Activated T-helper 1 cell treated with anti-CD3 and anti-CD28 coated beads, Interleukin-2, amount 50 U/mL, for 16 hours (primary cell): ENCODE data around the gene DYNLL2.
"Not testable (repeated sequence)": the region's sequence is repeated elsewhere in the genome, so short reads cannot be mapped to it uniquely, and the experiment has no call there.

Experiments used
- DNase-seq, 2 donors: peaks; one replicate each; pipeline ENCODE4 v3.0.0-alpha.2; 2020; ENCODE audit warnings: low read depth in 1 of 2, low spot score in 1 of 2

Gene DYNLL2

DNA sequence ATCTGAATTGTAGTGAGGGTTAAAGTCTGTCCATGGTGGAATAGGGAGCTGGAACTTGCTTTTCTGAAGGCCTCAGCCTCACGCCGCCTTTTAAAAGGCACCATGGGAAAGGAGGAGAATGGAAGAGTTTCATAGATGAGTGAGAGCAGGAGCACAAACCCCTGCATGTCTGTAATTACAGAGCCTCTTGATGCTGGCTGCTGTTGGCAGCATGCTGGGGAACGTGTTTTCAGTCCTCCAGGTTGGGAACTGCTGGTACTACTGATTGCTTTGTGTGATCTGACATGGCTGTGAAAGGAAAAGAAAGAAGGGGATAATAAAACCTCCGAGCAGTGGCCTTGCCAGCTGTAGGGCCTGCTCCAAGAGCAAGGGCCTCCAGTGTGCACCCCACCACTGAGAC is 16.8 kb upstream of the DYNLL2 start:
- DNase-seq, result no peak

DNA sequence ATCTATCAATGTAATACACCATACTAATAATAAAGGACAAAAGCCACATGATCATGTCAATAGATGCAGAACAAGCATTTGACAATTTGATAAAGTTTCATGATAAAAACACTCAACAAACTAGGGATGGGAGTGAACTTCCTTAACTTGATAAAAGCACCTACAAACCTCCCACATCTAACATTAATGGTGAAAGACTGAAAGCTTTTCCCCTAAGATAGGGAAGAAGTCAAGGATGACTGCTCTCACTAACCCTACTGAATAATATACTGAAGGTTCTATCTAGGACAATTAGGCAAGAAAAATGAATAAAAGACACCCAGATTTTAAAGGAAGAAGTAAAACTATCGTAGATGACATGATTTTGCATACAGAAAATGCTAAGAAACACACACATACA is 10.4 kb upstream of the DYNLL2 start:
- no peak for DNase-seq

DNA sequence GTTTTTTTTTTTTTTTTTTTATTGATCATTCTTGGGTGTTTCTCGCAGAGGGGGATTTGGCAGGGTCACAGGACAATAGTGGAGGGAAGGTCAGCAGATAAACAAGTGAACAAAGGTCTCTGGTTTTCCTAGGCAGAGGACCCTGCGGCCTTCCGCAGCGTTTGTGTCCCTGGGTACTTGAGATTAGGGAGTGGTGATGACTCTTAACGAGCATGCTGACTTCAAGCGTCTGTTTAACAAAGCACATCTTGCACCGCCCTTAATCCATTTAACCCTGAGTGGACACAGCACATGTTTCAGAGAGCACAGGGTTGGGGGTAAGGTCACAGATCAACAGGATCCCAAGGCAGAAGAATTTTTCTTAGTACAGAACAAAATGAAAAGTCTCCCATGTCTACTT is 10.0 kb upstream of the DYNLL2 start:
- DNase-seq, result not testable (repeated sequence)

DNA sequence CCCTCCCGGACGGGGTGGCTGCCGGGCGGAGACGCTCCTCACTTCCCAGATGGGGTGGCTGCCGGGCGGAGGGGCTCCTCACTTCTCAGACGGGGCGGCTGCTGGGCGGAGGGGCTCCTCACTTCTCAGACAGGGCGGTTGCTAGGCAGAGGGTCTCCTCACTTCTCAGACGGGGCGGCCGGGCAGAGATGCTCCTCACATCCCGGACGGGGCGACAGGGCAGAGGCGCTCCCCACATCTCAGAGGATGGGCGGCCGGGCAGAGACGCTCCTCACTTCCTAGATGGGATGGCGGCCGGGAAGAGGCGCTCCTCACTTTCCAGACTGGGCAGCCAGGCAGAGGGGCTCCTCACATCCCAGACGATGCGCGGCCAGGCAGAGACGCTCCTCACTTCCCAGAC is 8.8 kb upstream of the DYNLL2 start:
- not testable (repeated sequence) for DNase-seq

DNA sequence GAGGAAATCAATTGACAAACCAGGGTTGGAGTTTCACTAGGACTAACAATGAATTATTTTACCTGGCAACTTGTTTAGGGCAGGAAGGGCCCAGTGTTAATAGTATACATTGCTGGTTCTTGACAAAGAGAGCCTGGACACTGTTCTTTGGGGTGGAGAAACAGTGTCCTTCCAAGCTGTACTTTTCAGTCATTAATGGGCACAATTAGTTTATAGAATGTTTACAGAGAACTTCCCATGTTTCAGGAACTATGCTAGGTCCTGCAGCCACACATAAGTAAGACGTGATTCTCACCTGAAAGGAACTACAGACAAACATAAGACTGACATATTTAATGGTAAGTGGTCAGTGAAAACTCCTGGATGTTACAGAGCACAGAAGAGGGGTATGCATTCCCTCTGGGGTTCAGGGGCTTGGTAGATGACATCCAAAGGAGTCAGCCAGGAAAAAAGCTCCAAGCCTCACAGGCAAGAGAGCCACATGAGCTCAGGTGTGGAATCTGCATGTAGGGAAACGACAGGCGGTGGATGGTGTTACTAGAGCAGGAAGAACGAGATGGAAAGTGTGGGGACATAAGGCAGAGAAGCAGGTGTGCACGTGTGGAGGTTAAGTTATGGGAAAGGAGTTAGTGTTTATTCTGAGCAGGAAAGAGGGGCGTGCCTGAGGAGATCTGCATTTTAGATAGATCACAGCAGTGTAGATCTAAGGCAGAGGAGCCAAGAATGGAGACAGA is 3.8 kb upstream of the DYNLL2 start:
- DNase-seq, result no peak

DNA sequence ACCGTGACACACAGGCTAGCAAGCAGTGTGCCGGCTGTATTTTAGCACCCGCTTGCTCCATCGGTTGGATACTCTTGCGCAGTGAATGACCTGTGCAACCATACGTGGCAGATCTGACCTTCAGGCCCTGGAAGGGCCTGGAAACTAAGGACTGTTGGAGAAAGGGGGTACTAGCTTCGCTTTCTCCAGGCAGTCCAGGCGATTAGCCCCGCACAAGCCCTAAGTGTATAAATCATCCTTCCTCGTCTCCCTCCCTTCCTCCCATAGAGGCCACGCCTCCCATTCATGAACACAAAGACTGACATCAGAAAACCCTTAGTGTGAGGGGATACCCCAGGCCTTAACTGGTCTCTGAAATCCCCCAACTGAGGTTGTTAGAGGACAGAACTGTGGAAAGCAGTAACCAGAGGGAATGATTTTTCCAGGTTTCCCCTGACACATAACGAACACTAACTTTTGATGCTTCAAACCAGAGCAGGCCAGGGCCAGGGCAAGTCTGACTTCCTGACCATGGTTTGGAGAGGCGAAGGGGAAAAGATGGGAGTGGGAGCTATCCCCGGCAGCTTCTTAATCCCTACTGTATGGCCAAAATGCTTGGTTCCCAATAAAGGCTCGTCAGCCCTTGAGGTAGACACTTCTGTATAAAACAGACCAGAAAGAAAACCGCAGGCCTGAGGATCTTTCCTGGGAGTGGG is 1.4 kb upstream of the DYNLL2 start:
- DNase-seq, result no peak

DNA sequence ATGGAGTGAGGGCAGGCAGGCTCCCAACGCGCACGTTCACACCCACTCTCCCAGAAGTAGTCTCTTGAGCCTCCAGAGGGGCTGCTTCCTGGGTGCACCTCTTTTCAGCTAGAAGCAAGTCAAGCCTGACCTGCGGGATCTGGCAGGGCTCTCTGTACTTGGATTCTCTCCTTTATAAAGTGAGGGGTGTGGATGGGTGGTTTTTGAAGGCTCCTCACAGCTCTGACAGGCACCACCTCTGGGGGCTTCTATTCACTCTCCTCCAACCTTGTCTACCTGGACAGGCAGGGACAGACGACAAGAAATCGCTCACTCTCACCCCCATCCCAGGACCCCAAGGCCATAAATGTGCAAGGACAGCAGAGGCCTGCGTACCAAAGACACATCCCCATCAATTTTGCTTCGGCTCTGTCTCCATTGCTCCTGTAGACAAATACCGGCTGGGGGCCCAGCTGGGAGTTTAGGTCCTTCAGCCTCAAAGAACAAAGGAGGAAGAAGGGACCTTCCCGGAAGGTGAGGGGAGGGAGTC is 814 bp upstream of the DYNLL2 start:
- no peak for DNase-seq

DNA sequence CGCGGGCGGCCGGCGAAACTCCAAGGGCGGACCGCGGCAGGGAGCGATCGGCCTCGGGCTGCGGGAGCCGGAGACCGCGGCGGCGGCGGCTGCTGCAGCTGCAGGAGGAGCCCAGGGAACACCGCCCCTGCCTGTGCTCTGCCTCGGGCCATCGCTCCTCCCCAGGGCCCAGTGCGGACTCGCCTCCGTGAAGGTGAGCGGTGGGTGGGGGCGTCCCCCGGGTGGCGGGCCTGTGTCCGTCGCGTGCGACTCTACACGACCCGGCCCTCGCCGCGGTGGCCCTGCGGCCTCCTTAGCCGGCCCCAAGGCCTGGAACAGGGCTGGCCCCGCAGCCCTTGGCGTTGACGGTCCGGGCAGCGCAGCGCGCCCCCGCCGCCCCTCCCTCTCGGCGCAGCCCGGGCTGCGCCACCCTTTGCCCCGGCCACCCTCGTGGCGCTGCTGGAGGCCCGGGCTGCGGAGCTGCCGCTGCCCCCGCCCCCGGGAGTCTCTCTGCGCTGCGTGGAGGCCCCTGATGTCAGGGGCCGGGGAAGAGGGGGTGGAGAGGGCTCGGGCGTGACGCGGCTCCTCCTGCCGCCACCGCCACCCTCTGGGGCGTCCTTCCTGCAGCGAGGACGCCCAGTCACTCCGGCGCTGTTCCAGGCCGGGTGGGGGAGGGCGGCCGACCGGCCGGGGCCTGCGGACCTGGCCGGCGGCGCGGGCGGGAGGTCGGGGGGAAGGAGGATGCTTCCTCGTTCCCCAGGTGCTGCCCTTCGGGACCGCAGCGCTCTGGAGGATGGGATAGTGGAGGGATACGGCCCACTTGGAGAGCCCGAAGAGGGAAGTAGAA is 485 bp downstream of the DYNLL2 start:
- peak; percentile 39 to 51 for DNase-seq

DNA sequence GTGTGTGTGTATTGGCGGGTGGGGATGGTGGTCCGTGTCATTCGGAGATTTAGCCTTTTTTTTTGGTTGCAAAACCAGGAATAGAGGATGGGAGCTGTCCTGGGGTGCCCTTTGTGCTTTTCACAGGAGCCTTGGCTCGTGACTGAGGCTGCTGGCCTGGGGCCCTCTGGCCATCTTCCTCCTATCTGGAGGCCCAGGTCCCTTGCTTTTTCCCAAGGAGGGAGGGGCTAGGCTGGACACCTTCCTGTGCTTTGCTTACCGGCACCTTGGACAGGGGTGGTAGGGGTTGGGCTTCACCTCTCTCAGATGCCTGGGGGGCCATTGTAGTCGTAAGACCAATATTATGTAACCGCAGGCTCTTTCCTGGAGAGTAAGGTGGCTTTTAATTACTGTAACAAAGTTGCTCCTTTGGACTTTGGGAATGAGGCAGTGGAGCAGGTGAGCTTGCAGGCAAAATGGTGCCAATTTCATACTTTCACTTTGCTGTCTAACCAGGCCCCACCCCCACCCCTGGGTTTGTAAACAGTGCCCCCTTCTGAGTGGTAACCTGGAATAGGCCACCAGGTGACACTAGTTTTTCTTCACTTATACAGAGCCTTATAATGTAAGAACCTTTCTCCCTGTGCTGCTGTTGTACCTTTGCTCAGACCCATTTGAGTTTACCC is 1.2 kb downstream of the DYNLL2 start:
- DNase-seq, result peak in 1 of 2 donors; percentile 10

DNA sequence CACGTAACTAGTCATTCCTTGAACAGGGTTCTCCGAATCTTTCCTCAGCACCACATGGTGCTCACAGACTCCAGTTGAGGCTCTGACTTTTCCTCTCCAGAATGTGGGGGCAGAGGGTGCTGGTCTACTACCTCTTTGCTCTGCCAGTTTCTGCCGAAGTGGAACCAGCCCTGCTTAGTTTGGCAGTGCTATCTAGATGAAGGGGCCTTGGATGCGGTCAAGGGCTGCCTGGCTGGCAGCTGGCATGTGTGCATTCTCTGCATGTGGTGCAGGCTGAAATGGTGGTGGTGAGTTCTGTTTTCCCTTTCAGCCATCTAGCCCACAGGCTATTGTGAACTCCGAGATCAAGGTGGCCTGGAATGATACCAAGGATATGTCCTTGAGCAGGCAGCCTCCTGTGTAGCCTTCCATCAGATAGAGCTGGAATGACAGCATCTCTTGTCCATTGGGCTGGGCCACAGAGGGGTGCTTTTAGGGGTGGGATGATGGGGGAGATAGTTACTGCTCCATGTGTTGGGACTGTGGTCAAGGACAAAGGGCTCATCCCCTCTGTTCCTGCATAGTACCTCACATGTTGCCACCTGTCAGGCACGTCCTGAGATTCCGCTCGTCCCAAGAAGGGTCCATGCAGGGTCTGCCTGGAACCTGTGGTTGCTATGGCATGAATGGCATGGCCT is 2.0 kb downstream of the DYNLL2 start:
- no peak for DNase-seq

DNA sequence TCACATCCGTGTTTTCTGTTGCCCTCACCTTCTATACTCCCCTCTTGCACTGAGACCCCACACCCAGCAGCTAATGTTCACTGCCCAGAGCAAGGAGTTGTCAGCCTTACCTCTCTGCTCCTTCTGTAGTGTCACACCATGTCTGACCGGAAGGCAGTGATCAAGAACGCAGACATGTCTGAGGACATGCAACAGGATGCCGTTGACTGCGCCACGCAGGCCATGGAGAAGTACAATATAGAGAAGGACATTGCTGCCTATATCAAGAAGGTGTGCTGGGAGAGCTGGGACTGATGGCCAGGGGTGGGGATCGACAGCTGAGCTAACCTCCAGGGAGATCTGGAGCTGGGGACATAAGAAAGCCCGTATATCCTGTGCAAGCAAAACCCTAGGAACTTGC is 3.7 kb downstream of the DYNLL2 start:
- DNase-seq, result no peak

DNA sequence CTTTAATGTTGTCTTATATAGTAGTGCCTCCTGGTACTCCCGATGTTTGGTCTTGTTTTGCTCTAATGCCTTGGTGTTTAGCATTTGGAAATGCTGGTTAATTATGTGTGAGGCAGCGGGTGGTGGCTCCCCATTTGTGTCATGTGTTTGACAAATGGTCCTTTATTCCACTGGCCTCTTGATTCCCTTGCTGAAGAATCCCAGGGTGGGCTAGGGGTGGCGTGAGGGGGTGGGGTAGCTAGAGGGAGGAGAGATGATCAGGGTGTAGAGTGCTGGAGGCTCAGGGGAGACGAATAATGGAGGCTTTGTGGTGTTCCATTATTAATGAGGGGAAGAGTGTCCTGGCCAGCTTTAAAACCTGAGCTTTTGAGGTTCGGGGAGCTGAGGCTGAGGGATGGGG is 5.4 kb downstream of the DYNLL2 start:
- DNase-seq, result no peak

DNA sequence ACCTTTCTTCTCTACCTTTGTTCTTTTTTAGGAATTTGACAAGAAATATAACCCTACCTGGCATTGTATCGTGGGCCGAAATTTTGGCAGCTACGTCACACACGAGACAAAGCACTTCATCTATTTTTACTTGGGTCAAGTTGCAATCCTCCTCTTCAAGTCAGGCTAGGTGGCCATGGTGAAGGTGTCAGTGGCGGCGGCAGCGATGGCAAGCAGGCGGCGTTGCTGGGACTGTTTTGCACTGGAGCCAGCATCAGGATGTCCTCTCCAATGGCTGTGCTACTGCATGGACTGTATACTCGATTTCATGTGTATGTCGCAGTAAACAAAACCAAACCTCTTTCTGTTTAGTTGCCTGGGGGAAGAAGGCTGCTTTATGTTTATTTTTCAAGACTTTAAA is 5.9 kb downstream of the DYNLL2 start:
- no peak for DNase-seq

DNA sequence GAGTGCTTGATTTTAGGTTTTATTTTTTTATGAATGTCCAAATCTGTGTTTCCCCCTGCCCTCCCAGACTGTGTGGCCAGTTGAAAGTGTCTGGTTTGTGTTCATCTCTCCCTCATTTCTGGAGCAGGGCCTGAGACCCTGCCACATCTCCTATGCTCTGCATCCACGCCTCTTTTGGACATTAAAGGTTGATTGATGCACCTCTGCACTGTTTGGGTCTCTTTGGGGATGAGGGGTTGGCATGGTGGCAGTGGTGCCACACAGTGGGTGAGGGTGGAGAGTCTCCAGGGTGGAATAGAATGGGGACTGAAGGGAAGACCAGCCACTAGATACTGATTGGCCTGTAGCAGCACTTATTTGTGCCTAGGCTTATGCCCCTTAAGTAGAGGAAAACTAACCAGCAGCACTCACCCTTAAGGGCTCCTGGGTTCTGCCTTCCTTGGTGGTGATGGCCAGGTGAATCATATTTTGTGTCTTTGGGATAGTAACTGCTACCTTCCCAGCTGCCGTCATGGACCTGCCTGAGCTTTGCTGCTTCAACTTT is 7.9 kb downstream of the DYNLL2 start:
- no peak for DNase-seq

DNA sequence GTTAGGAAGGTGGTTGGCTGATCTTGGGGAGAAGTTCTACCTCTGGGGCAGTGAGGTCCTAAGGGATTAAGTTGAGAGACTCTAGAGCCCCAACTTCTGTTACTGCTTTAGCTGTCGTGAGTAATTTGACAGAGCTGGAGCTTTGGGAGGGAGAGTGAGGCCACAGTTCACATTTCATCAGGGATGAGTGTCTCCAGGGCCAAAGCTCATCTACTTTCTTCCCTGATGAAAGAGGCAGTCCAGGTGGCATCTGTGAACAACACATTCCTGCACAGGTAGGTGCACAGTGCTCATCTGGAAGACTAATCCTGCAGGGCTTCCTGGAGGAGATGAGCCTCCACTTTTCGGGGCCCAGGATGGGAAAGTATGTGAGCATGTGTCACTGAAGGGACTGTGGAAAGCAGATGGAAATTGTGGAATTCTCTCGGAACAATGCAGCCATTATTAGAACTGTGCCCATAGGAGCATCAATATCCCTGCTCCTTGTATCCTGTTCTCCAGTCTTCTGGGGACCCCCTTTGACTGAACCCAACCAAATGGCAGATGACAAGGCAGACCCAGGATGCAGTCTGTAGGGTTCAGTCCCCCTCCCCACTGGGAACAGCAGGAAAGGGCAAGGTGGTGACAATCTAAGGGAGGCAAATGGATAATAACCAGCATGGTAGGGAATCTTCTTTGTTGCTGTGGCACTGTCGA is 9.0 kb downstream of the DYNLL2 start:
- DNase-seq, result no peak

DNA sequence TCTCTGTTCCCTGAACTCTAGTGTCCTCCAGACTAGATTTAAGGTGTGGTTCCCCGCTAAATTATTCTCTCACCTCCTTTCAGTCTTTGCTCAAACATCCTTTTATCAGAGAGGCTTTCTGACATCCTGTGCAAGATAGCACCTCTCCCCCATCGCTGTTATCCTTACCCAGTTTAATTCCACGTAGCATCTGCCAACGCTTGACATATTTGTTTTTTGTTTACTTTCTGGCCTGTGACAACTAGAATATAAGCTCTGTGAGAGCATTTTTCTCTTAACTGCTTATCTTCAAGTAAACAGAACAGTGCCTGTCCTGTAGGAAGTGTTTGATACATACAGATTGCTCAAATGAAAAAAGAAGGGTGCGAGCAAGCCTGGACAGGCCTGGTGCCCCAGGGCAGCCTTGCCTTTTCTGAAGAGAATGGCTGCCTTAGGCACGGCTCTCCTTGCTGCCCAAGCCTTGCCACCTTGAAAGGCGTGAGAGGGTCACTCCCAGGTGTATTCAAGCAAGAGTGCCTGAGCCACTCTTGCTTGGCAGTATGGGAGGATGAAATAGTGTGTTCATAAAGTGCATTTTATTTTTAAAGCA is 9.7 kb downstream of the DYNLL2 start:
- no peak for DNase-seq

DNA sequence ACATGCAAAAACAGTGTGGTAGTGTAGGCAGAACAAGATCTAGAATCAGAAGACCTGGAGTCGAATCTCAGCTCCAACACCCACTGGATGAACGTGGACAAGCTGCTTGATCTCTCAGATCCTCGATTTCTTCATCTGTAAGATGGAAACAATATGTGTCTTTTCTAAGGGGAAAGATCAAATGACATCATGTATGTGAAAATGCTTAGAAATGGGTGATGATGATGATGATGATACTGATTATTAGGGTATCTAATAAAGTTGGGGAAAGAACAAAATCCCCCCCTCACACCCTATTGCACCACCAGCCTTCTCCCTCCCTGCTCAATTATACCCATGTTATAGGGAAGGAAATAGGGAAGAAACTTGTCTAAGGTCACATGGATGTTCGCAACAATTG is 10.9 kb downstream of the DYNLL2 start:
- no peak for DNase-seq

DNA sequence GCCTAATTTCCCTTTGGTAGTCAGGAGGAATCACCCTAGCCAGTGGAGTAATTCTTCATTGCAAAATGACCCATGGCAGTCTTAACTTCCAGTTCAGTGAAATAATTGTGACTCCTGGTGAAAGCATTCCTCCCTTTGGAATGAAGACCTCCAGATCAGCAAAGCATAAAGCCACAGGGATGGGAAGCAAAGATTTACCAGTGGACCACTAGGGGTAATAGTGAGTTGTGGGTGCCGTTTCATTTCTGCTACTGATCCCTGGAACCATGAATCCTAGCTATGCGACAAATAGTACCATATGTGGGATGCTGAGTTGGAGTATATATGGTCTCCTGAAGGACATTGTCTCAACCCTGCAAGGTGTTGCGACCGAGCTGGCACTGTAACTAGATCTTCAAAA is 13.7 kb downstream of the DYNLL2 start:
- no peak for DNase-seq

DNA sequence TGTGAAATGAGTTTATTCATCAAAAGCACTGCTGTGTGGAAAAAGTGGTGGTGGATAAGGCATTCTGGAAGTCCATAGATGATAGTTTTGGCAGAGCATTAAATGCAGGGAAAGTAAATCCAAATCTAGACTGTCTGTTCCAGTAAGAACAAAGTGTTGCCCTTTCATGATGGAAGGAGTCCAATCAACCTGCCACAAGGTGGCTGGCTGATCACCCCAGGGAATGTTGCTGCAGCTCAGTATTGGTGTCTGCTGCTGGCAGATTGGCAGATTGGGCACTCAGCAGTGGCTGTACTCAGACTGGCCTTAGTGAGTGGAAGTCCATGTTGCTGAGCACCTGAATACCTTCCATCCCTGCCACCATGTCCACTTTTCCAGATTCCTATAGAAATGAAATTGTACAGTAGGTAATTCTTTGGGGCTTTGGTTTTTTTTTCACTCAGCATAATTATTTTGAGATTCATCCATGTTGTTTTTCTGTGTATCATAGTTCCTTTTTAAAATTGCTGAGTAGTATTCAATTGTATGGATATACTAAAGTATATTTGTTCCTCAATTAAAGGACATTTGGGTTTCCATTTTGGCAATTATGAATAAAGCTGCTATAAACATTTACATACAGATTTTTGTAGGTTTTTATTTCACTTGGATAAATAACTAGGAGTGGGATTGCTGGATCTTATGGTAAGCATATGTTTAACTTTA is 14.3 kb downstream of the DYNLL2 start:
- DNase-seq, result no peak
